Fibroblast of the aortic adventitia (primary cell): ENCODE results near the gene CATSPER3. TPM values are rescaled to one million over a fixed set of nuclear protein-coding genes. Genes with fewer than 3 reads are reported as not detected.

Experiments
- DNase-seq: peaks from one replicate; pipeline ENCODE4 v3.0.0-alpha.2; 2010; ENCODE audit warnings: low read depth
- H3K4me3 ChIP-seq: 2 replicates; pipeline ENCODE4 v1.5.1; 2011; ENCODE audit warnings: low read depth, mild to moderate bottlenecking, control low read depth, low read length, moderate library complexity
- CTCF ChIP-seq: IDR thresholded peaks from 2 replicates; pipeline ENCODE4 v1.5.1; 2011; ENCODE audit warnings: mild to moderate bottlenecking, low read length, control low read depth, inconsistent platforms; ENCODE audit not compliant: insufficient read depth
- total RNA-seq: library from RNA; depleted of rRNA; stranded (reverse); fragments of >200 nt; gene quantifications from 2 replicates; pipeline ENCODE4 v1.2.3, GENCODE V29; 2012; ENCODE audit warnings: low replicate concordance

The CATSPER3 gene
- total RNA-seq, 1 donor: 0.09 TPM

GRCh38 chr5:135028791-135029476, 61.2 kb downstream of the CATSPER3 start:
- no peak overlapping the region for H3K4me3 ChIP-seq

GRCh38 chr5:135029477-135030122, 61.9 kb downstream of the CATSPER3 start:
- no peak overlapping the region for H3K4me3 ChIP-seq

More at GRCh38 chr5:135028791-135029476, 61.2 kb downstream of the CATSPER3 start:
- no peak for TF ChIP-seq CTCF
- no peak for DNase-seq

GRCh38 chr5:135030123-135030955, 62.6 kb downstream of the CATSPER3 start:
- H3K4me3 ChIP-seq: no peak overlapping the region
- TF ChIP-seq CTCF: no peak
- no peak for DNase-seq

More at GRCh38 chr5:135029477-135030122, 61.9 kb downstream of the CATSPER3 start:
- no peak for TF ChIP-seq CTCF
- DNase-seq: no peak

GRCh38 chr5:135030956-135031812, 63.5 kb downstream of the CATSPER3 start:
- TF ChIP-seq CTCF: no peak
- DNase-seq: no peak
- H3K4me3 ChIP-seq: peak overlapping the region; percentile 13

- DNase-seq: peak; percentile 25
- H3K4me3 ChIP-seq: no peak overlapping the region
Measured at GRCh38 chr5:135031813-135032694, 64.3 kb downstream of the CATSPER3 start.

More at GRCh38 chr5:135031813-135032694, 64.3 kb downstream of the CATSPER3 start:
- TF ChIP-seq CTCF: no peak
